B cell (primary cell): ENCODE data around the gene CEP95. TPM values are rescaled to one million over a fixed set of nuclear protein-coding genes. Genes with fewer than 3 reads are reported as not detected.

Source experiments
- ATAC-seq: fragments of 200-7000 bp; cut with Tn5 transposase; one replicate; pipeline ENCODE4 v1.10.0; 2021; ENCODE audit warnings: low read depth, mild to moderate bottlenecking, moderate number of reproducible peaks, moderate library complexity
- CTCF ChIA-PET: fragments of 350-600 bp; sonication (Branson Sonifier 250); formaldehyde crosslinking; loops from one replicate; lab custom pipeline; 2021; ENCODE audit warnings: antibody characterized with exemption, inconsistent platforms; lab: Charles Lee
- POLR2A ChIA-PET: fragments of 350-600 bp; sonication (Branson Sonifier 250); formaldehyde crosslinking; loops from one replicate; lab custom pipeline; 2021; ENCODE audit warnings: antibody characterized with exemption; lab: Charles Lee
- DNase-seq: peaks from one replicate; pipeline ENCODE4 v3.0.0; 2013
- H2AFZ ChIP-seq: 2 replicates; pipeline ENCODE4 v1.6.1; 2012; ENCODE audit warnings: mild to moderate bottlenecking, low read depth, low read length; ENCODE audit not compliant: insufficient read depth, poor library complexity, severe bottlenecking
- H3K27ac ChIP-seq, 2 donors: 1 replicate in 1 of 2; 2 replicates in 1 of 2; pipeline ENCODE4 v1.5.1; 2012 to 2013; ENCODE audit warnings: low read length in 2 of 2, mild to moderate bottlenecking in 2 of 2, moderate library complexity in 1 of 2
- H3K27me3 ChIP-seq, 4 experiments: fragments of 200-600 bp in 1 of 4; sonication (generic) in 1 of 4; replicated peaks in 1 of 4; 1 replicate in 2 of 4; 2 replicates in 2 of 4; pipeline versions ENCODE4 v1.6.1 to v1.7.0; 2013 to 2016; ENCODE audit warnings: low read length in 3 of 4, mild to moderate bottlenecking in 2 of 4, mixed read lengths in 1 of 4, moderate library complexity in 1 of 4; ENCODE audit not compliant: insufficient read depth in 4 of 4, control insufficient read depth in 3 of 4; ENCODE audit errors: control extremely low read depth in 1 of 4
- H3K36me3 ChIP-seq, 2 experiments: replicated peaks in 1 of 2; 1 replicate in 1 of 2; 2 replicates in 1 of 2; pipeline versions ENCODE4 v1.6.1 to v1.7.1; 2013; ENCODE audit warnings: low read length in 1 of 2; ENCODE audit not compliant: insufficient read depth in 2 of 2, control insufficient read depth in 1 of 2; ENCODE audit errors: control extremely low read depth in 1 of 2, extremely low read depth in 1 of 2
- H3K4me1 ChIP-seq, 2 donors: fragments of 200-600 bp in 1 of 2; sonication (generic) in 1 of 2; 1 replicate in 1 of 2; 2 replicates in 1 of 2; pipeline versions ENCODE4 v1.5.1 to v1.6.1; 2013 to 2017; ENCODE audit warnings: low read length in 2 of 2; ENCODE audit not compliant: control insufficient read depth in 2 of 2, insufficient read depth in 2 of 2
- H3K4me2 ChIP-seq: replicated peaks from 2 replicates; pipeline ENCODE3; 2012; ENCODE audit warnings: mild to moderate bottlenecking, low read depth, low read length; ENCODE audit not compliant: poor library complexity, severe bottlenecking
- H3K4me3 ChIP-seq, 5 experiments: fragments of 200-600 bp in 1 of 5; sonication (generic) in 1 of 5; 1 replicate in 3 of 5; 2 replicates in 2 of 5; pipeline versions ENCODE4 v1.5.1 to v1.7.0; 2011 to 2016; ENCODE audit warnings: low read length in 4 of 5, mild to moderate bottlenecking in 4 of 5, low read depth in 2 of 5, control low read depth in 1 of 5, moderate library complexity in 1 of 5; ENCODE audit not compliant: insufficient read depth in 1 of 5; ENCODE audit errors: control extremely low read depth in 1 of 5, extremely low read depth in 1 of 5
- H3K79me2 ChIP-seq: fragments of 200-600 bp; sonication (generic); one replicate; pipeline ENCODE4 v1.6.0; 2016; ENCODE audit warnings: low read length; ENCODE audit not compliant: control insufficient read depth, insufficient read depth
- H3K9ac ChIP-seq: fragments of 200-600 bp; sonication (generic); 2 replicates; pipeline ENCODE4 v1.6.1; 2017; ENCODE audit warnings: mild to moderate bottlenecking, low read length, moderate library complexity
- H3K9me3 ChIP-seq, 3 donors: one replicate each; pipeline versions ENCODE4 v1.6.1 to v1.7.1; 2013; ENCODE audit warnings: low read length in 2 of 3; ENCODE audit not compliant: control insufficient read depth in 2 of 3, insufficient read depth in 1 of 3; ENCODE audit errors: control extremely low read depth in 1 of 3
- H4K20me1 ChIP-seq: 2 replicates; pipeline ENCODE4 v1.6.0; 2012; ENCODE audit warnings: mild to moderate bottlenecking, low read length; ENCODE audit not compliant: insufficient read depth, control insufficient read depth, poor library complexity, severe bottlenecking
- H3K27ac Mint-ChIP-seq: one replicate; pipeline ENCODE4 v1.8.0; 2021; ENCODE audit warnings: mixed read lengths
- H3K27me3 Mint-ChIP-seq: one replicate; pipeline ENCODE4 v1.8.0; 2021; ENCODE audit warnings: mixed read lengths
- H3K4me1 Mint-ChIP-seq: one replicate; pipeline ENCODE4 v1.8.0; 2021; ENCODE audit warnings: mixed read lengths
- H3K4me3 Mint-ChIP-seq: one replicate; pipeline ENCODE4 v1.8.0; 2021; ENCODE audit warnings: mixed read lengths
- H3K9me3 Mint-ChIP-seq: one replicate; pipeline ENCODE4 v1.8.0; 2022; ENCODE audit warnings: mixed read lengths; ENCODE audit not compliant: insufficient read depth
- CTCF ChIP-seq: fragments of 200-600 bp; IDR thresholded peaks from one replicate; pipeline ENCODE4 v1.8.0; 2022; ENCODE audit warnings: antibody characterized with exemption, mild to moderate bottlenecking
- EZH2 ChIP-seq: IDR thresholded peaks from 2 replicates; pipeline ENCODE4 v1.6.1; 2012; ENCODE audit warnings: borderline replicate concordance, low read depth, mild to moderate bottlenecking, moderate library complexity, low read length; ENCODE audit not compliant: insufficient read depth, poor library complexity, severe bottlenecking
- WGBS: methylation state at CpG from one replicate; pipeline ENCODE4 v1.1.5; 2013; ENCODE audit warnings: missing lambda C conversion rate; ENCODE audit not compliant: insufficient coverage; 5-methylcytosine and 5-hydroxymethylcytosine counted together
- intact Hi-C: fragments of 100-400 bp; cut with micrococcal nuclease; formaldehyde crosslinking; loops from one replicate; pipeline ENCODE4 v1.10.0; 2022
- polyA plus RNA-seq: library from polyadenylated mRNA; depleted of rRNA; stranded (reverse); fragments of >200 nt; gene quantifications from 2 replicates; pipeline ENCODE4 v1.2.3, GENCODE V29; 2012
- total RNA-seq, 2 donors: library from RNA; stranded (reverse); fragments of 120-200 nt in 1 of 2; gene quantifications; 1 replicate in 1 of 2; 2 replicates in 1 of 2; pipeline versions ENCODE4 v1.2.3 to v1.2.4, GENCODE V29; 2013 to 2022

CEP95 gene
- total and polyA plus RNA-seq, 2 donors (not counting 1 experiment from before 2014, with no cell fraction given) = 71.1 to 122 TPM

GRCh38 chr17:64480951-64481350 lies 25.8 kb upstream of the CEP95 start:
- no peaks in the 10 kb centered on the region for H3K9me3 Mint-ChIP-seq
- ATAC-seq (no peak), DNase-seq (no peak)
- Histone ChIP-seq H3K36me3 (peaks cover 15 to 74% of the 10 kb centered on the region in 2 experiments), H3K4me1 (peaks cover 0 to under 1% of the 10 kb centered on the region in 2 donors), H2AFZ (no peak overlapping the region), H3K79me2 (peaks cover 2% of the 10 kb centered on the region), H3K9ac (no peak overlapping the region), H4K20me1 (no peaks in the 10 kb centered on the region), H3K27me3 (no peaks in the 10 kb centered on the region), H3K9me3 (no peaks in the 10 kb centered on the region), H3K4me2 (no peak overlapping the region), H3K27ac (no peak overlapping the region), H3K4me3 (no peak overlapping the region)
- WGBS = no CpG with 5 or more reads among the region's 1 CpG
- no peak overlapping the region for H3K4me3 Mint-ChIP-seq
- intact Hi-C loops = no loop called here
- ChIA-PET CTCF (interaction anchor here (0.5 to 1.9 kb wide), 2 partner anchors 60 to 771 kb away, joined by 3 to 6 read pairs; no protein-coding TSS in a partner anchor), POLR2A (no interaction called here)
- H3K27me3 Mint-ChIP-seq = no peaks in the 10 kb centered on the region
- H3K4me1 Mint-ChIP-seq = no peaks in the 10 kb centered on the region
- no peak overlapping the region for H3K27ac Mint-ChIP-seq
- no peak for TF ChIP-seq CTCF
- TF ChIP-seq EZH2 = no peak

DNA sequence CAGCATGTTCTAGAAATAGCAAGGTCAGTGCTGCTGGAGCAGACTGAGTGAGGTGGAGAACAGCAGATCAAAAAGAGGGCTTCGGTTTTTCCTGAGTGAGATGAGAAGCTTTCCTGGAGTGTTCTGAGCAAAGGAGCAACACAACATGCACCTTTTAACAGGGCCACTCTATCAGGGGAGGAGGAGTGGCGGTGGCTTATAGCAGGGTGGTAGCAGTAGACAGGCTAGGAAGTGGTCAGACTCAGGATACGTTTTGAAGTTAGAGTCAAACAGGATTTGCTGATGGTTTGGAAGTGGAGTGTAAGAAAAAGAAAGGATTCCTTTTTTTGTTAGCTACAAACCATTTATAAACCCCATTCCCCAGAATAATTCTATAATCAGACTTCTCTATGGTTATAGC lies 22.4 kb upstream of the CEP95 start:
- Mint-ChIP-seq H3K4me1 (no peaks in the 10 kb centered on the region), H3K27ac (no peak overlapping the region), H3K27me3 (no peaks in the 10 kb centered on the region), H3K9me3 (no peaks in the 10 kb centered on the region), H3K4me3 (no peak overlapping the region)
- Histone ChIP-seq H3K9me3 (no peaks in the 10 kb centered on the region), H3K4me1 (no peaks in the 10 kb centered on the region), H3K36me3 (peaks cover 11 to 75% of the 10 kb centered on the region in 2 experiments), H4K20me1 (no peaks in the 10 kb centered on the region), H3K79me2 (peaks cover 2% of the 10 kb centered on the region), H3K27me3 (no peaks in the 10 kb centered on the region), H3K27ac (no peak overlapping the region), H3K4me2 (no peak overlapping the region), H3K4me3 (no peak overlapping the region), H2AFZ (no peak overlapping the region), H3K9ac (no peak overlapping the region)
- WGBS = no CpG with 5 or more reads among the region's 3 CpGs
- ChIA-PET CTCF (interaction anchor here (0.6 to 2.0 kb wide), 4 partner anchors 32 to 66 kb away, joined by 3 to 4 read pairs (median 3); no protein-coding TSS in a partner anchor), POLR2A (no interaction called here)
- intact Hi-C loops = no loop called here
- TF ChIP-seq CTCF (no peak), EZH2 (no peak)
- no peak for DNase-seq
- ATAC-seq = no peak
